Inferior parietal cortex (tissue), 1 donor: Measurements from ENCODE around the gene EBI3.
"Not testable (repeated sequence)": the region's sequence is repeated elsewhere in the genome, so short reads cannot be mapped to it uniquely, and the experiment has no call there.

Experiments
- DNase-seq: peaks from one replicate; pipeline ENCODE4 v3.0.0-alpha.2; 2016; ENCODE audit errors: extremely low spot score

EBI3 gene

DNA sequence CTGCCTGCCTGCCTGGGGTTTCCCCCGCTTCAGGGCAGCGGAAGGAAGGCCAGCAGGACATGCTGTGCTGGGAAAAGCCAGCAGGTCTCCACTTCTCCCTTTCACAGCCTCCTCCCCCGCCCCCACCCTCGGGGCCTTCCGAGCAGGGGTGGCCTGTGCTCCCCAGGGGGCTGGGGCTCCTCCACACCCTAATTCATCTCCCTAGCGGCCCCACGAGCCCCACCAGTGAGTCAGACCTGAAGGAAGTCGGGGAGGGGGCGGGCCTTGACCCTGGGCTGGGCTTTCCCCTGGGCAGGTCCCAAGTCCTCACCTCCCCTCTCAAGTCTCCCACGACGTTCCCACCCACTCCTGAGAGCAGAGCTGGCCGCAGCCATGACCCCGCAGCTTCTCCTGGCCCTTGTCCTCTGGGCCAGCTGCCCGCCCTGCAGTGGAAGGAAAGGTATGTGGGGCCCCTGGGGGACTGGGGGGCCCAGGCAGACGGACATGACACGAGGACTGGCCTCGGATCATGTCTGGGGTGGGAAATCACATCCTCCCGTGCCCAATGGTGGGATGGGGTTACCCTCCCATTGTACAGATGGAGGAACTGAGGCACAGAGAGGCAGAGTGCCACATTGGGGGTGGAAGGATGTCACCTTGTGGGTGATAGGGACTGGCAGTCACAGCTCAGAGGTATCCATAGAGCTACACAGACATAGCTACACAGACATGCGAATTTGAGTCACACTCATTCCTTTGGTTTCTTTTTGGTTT, at the start of gene EBI3:
Gene EBI3 (plus strand): TSS at position 345 of the 753 bp plus-strand sequence. CDS start 28 bp downstream, at position 373.
- DNase-seq, result no peak

DNA sequence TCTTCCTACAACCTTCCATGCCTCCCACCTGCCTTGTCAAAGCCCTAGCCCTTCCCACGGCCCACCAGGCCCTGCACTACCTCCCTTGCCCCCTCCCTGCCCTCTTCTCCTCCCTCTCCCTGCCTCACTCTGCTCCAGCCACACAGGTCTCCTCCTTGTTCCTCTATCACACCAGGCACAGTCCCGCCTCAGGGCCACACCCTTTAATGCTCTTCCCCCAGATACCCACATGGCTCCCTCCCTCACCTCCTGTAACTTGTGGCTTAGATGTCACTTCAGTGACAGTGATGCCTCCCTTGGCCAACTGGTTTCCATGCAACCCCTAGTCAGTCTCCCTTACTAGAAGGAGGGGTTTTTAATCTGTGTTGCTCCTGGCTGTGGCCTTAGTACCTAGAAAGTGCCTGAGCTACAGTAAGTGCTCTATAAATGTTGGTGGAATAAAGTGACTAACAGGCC, 48.2 kb upstream of the EBI3 start:
- DNase-seq, result no peak

DNA sequence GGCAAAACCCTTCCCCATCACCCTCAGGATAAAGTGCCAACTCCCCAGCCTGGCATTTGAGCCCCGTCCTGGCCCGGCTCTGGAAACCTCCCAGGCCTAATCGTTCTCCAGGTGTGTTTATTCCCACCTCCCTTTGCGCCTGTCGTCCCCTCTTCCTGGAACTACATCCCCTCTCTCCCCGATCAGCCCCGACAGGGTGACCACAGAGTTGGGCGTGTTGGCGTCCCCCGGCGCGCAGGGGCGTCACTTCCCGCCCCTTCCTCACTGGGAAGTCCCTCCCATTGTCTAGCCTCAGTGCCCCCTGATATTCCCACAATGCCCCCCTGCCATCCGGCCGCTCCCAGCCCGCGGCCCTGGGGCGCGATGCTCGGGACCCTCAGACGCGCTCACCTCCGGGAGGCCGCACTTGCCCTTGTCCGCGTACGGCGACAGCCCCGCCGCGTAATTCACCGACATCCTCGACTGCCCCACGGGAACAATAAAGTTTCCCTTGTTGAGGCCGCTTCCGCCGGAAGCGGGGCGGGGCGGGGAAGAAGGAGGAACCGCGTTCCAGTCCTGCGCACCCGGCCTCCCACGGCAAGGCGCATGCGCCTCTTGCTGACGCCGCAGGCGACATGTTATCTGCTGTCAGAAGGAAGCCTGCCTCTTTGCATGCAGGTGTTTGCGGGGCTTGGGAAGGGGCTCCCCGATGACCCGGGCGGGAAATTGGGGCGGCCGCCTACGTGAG, 47.1 kb upstream of the EBI3 start, which contains the start of the genes ANKRD24 and SIRT6:
Gene ANKRD24 (plus strand): TSS at position 606 of the 727 bp plus-strand sequence. CDS start 3,737 bp downstream, outside the sequence.
Gene SIRT6 (minus strand): TSS at position 480 of the 727 bp plus-strand sequence. CDS start 24 bp downstream, at position 456.
- peak; percentile 98 for DNase-seq

DNA sequence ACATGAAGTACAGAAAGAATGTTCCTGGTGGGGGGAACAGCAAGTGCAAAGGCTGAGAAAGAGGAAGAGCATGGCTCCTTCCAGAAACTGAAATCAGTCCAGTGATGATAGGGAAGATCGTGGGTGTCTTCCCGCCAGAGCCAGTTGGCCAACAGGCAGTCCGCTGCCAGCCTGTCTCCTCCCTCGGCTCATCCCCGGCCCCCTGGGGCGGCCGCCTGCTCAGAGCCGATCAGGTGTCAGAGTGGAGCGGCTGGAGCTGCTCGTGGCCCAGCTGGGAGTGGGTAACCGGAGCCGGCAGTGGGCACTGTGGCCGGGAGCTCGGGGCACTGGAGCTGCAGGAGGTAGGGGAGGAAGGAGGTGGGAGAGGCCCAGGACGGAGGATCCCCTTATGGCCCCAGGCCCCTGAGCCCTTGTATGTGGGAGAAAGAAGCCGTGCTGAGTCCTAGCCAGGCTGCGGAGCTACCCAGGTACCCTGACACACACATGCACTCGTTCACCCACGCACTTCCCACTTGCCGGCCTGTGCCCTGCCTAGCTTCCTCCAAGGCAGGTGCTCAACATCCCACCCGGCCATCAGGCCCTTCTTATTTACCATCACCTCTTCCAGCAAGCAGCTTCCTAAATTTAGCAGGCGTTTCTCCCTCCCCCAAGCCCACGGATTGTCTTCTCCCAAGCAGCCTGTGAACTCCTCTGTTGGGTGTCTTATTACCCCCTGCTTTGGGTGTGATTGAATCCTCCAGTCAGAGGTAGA, 45.2 kb upstream of the EBI3 start:
- peak; percentile 20 for DNase-seq

DNA sequence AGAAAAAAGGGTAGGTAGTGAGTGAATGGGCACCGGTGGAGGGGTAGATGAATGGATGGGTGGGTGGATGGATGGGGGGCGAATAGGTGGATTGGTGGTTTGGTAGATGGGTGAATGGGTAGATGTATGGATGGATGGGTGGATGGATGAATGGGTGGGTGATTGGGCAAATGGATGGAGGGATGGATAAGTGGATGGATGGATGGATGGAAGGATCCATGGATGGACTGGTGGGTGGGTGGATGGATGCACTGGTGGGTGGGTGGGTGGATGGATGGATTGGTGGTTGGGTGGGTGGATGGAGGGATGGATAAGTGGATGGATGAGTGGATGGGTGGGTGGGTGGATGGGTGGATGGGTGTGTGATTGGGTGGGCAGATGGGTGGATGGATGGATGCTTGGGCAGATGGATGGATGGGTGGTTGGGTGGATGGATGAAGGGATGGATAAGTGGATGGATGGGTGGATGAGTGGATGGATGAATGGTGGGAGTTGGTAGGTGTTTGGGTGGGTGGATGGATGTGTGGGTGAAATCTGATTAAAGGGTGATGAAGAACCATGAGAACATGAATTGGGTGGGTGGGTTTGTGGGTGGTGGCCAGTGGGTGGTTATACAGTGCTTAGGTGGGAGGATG, 44.5 kb upstream of the EBI3 start:
- DNase-seq, result no peak

DNA sequence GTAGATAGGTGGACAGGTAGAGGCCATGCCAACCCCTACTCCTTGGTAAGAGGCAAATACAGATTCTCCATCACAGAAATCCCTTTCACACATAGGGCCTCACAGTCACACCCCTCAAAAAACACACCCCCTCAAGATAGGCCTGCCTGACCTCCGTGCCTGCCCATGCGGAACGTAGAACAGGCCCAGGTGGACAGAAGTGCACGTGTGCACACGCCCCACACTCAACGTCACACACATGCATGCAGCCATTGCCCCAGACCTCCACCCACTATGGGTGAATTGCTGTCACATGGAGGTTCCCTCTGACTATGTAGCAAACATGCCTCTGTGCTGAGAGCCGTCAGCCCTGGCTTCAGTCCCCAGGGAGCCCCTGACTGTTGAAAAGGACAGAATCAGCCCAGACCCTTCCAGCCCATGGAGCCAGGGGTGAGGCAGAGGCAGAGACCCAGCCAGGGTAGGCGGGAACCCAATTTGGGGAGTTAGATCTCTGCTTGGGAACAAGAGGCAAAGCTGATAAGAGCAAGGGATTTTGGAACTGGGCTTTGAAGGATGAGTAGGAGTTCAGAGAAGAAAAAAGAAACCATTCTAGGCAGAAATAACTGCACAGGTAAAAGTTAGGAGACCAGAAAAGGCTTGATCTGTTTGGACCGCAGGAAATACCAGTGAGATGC, 43.8 kb upstream of the EBI3 start:
- DNase-seq, result no peak

DNA sequence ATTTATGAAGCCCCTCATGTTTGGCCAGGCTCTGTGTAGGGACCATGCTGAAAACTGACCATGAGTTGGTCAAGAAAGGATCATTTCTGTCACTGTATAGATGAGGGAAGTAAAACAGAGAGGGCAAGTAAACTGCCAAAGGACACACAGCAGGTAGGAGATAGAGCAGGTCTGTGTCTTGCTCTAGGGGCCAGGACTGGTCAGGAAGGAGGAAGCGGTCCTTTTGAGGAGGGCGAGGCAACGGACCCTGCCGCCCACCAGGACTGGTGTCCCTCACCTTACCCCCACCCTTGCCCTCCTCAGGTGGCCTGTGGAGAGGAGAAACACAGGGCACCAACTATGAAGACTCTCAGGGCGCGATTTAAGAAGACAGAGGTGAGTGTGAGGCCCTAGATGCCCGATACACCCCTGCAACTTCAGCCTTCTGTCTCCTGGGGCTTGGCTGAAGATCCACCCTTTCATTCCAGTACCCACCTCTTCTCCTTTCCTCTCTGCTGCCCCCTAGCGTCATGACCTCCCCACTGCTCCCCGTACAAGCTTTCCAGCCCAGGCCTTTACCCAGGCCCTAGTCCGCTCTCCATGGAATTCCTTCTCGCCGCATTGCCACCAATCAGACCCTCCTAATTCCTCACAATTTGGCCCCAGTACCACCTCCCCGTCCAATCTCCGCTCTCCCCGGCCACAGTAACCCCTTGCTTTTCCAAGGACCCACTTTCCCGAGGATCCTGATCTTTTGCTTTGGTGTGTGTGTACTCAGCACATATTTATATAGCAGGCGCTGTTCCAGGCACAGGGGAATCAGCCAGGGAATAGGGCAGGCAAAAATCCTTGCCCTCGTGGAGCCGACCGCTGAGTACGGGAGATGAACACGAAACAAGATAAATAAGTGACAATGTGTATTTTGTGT, 43.0 kb upstream of the EBI3 start:
- DNase-seq, result peak; percentile 58

DNA sequence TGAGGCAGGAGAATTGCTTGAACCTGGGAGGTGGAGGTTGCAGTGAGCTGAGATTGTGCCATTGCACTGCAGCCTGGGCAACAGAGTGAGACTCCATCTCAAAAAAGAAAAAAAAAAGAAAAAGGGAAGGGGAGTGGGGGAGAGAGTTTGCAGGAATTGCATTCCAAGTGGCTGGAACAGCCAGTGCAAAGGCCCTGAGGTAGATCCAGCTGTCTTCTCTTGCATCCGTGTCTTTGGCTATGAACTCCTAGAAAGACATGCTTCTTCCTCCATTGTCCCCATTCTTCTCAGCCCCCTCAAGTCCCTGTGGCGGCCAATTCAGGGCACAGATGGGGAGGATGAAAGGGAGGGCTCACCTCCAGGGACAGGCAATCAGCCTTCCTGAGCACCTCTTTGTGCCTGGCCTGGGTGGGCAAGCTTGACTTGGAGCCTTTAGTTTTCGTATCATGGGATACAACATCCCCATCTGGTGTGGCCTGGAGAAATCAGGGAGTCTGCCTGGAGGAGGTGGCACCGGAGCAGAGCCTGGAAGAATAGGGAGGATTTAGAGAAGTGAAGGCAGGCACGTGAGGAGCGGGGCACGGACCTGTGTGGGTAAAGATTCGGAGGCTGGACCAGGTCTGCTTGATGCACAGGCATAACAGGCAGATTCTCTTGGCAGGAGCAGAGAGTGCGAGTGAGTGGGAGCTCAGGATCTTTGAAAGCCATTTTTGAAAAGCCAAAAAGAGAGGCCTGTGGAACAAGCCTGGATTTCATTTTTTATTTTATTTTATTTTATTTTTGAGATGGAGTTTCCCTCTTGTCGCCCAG, 41.8 kb upstream of the EBI3 start:
- DNase-seq, result no peak

DNA sequence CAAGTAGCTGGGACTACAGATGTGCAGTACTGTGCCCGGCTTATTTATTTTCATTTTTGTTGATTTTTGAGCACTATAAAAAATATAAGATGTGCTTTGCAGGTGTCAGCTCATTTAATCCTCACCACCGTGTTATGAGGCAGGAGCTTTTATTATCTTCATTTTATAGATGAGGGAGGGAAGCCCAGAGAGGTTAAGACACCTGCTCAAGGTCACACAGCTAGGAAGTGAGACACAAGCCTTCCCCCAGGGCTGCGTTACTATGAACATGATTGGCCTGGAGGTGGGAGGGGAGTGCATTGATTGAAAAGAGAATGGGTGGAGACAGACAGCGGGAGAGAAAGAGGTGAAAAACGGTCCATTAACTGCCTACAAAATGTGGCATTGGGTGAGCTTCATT, 39.7 kb upstream of the EBI3 start:
- no peak for DNase-seq

DNA sequence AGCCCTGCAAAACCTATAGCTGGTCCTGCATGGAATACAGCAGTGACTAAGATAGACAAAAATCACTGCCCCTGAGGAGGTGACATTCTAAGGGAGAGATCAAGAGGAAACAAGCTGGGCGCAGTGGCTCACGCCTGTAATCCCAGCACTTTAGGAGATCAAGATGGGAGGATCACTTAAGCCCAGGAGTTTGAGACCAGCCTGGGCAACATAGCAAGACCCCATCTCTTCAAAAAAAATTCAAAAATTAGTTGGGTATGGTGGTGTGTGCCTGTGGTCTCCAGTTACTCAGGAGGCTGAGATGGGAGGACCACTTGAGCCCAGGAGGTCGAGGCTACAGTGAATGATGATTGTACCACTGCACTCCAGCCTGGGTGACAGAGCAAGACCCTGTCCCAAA, 36.8 kb upstream of the EBI3 start:
- not testable (repeated sequence) for DNase-seq

DNA sequence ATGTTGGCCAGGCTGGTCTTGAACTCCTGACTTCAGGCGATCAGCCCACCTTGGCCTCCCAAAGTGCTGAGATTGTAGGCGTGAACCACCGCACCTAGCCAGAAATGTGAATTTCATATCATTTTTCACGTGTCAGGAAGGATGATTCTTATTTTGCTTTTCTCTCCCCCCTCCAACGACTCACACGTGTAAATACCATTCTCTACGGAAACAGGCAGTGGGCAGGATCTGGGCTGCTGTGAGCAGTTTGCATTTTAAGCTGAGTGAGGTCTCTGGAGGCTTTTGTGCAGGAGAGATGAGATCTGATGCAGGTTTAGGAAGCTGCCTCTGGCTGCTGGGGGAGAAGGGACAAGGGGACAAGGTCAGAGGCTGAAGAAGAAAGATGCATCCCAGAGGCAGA, 35.0 kb upstream of the EBI3 start:
- DNase-seq, result no peak

DNA sequence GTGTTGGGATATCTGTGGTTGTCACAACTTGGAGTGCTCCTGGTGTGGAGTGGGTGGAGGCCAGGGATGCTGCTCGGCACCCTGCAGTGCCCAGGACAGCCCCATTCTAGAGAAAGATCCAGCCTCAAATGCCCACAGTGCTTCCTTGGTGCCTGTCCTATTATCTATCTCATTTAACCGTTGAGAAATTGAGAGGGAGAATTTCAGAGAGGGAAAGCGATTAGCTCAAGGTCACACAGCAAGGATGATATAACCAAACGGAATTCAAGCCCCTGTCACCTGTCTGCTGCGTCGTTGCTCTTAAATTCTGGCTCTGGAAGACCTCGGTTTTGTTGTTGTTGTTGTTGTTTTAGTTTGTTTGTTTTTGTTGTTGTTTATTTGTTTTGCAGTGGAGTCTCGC, 33.3 kb upstream of the EBI3 start:
- DNase-seq, result no peak

DNA sequence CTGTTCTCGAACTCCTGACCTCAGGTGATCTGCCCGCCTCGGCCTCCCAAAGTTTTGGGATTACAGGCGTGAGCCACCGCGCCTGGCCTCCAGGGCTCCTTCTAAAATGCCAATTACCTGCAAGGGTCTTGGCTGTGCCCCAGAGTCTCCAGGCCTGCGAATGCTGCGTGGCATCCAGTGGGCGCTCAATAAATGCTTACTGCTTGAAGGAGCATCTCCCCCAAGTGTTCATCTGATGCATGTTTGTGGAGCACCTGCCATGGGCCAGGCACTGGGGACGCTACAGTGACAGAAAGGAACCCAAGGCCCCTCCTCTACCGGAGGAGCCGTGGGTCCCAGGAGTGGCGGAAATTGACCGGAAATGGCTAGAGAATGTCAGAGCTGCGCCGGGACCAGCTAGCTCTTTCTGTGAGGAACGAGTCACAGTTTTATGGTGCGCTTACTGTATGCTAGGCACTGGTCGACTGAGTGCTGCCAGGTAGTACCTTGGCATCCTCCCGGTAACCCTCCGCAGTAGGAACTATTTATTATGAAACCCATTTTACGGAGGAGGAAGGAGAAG, 32.7 kb upstream of the EBI3 start:
- DNase-seq, result no peak

DNA sequence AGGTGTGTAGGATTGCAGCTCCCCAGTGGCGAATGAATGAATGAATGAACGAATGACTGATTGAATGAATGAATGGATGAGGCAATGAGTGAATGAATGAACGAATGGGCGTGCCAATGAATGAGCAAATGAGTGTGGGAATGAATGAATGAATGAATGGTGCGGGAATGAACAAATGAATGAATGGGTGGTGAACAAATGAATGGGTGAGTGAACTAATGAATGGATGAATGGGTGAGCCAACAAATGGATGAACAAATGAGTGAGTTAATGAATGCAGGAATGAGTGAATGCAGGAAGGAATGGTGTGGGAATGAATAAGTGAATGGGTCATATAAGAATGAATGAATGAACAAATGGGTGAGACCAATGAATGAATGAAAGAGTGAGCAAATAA, 32.1 kb upstream of the EBI3 start:
- no peak for DNase-seq

DNA sequence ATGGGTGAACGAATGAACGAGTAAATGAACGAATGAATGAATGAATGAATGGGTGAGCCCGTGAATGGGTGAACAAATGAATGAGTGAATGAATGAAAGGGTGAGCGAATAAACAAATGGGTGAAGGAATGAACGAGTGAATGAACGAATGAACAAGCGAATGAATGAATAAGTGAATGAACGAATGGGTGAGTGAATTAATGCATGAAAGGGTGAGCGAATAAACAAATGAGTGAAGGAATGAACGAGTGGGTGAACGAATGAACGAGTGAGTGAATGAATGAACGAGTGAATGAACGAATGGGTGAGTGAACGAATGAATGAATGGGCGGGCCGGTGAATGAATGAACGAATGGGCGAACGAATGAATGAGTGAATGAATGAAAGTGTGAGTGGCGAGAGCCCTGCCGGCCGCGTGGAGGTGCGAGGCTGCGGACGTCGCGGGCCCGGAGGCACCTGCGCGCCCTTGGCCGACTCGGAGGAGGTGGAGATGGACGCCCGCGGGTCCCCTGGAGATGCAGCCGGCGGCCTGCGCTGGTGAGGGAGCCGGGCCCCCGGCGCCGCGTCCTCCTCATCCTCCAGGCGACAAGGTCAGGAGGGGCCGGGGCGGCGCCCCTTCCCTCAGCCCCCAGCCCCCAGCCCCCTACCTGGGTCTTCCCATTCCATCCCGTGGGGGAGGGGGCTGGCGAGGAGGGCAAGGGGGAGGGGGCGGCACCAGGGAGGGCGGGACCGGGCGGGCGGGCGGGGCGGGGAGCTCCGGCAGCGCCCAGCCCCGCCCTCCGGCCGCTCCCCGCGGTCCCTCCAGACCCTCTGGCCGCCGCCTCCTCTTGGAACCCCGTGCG, 31.5 kb upstream of the EBI3 start:
- no peak for DNase-seq

DNA sequence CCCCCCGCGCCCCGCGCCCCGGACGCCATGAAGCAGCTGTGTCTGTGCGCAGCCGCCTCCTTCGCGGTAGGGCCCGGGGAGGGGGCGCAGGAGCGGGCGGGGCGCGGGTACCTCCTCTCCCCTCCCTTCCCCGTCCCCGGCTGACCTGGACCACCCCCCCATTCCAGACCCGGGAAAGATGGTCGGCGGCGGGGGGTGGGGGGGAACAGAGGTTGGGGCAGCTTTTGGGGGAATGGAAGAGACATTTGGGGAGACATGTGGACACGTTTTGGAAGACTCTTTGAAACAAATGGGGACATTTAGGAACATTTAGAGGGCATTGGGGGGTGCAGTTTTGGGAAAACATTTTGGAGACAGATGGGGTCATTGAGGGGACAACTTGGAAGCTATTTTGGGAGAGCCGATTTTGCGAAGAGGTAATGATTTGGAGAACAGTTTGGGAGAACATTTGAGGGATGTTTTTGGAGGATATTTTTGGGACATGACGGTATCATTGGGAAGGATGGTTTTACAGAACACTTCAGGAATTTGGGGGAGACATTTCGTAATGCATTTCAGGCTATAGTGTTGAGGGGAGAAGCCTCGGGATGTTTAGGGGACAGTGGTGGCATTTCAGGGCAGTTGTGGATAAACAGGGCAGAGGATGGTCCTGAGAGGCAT, 30.7 kb upstream of the EBI3 start:
- DNase-seq, result peak; percentile 22

DNA sequence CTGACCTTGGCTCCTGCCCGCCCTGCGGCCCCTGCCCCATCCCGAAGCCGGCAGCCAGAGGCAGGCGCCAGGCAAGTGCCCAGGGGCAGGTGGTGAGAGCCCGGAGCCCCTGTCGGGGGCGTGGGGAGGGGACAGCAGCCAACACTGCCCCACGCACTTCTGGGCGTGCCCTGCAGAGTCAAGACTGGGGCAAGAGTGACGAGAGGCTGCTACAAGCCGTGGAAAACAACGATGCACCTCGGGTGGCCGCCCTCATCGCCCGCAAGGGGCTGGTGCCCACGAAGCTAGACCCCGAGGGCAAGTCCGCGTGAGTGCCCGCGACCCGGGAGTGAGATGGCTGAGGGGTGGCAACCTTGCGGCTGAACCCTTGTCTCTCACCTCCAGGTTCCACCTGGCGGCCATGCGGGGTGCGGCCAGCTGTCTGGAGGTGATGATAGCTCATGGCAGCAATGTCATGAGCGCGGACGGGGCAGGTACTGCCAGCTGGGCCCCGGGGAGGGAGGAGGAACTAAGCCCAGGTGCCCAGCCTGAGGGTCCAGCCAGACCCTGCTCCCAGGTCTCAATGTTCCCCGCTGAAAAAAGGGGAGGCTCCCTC, 29.5 kb upstream of the EBI3 start:
- DNase-seq, result no peak
